ENCODE results near the gene IMMP2L.

- TF ChIP-seq, protein P1, sequence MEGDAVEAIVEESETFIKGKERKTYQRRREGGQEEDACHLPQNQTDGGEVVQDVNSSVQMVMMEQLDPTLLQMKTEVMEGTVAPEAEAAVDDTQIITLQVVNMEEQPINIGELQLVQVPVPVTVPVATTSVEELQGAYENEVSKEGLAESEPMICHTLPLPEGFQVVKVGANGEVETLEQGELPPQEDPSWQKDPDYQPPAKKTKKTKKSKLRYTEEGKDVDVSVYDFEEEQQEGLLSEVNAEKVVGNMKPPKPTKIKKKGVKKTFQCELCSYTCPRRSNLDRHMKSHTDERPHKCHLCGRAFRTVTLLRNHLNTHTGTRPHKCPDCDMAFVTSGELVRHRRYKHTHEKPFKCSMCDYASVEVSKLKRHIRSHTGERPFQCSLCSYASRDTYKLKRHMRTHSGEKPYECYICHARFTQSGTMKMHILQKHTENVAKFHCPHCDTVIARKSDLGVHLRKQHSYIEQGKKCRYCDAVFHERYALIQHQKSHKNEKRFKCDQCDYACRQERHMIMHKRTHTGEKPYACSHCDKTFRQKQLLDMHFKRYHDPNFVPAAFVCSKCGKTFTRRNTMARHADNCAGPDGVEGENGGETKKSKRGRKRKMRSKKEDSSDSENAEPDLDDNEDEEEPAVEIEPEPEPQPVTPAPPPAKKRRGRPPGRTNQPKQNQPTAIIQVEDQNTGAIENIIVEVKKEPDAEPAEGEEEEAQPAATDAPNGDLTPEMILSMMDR (IDR thresholded peaks at IDR 0.05; ENCODE audit: extremely low read depth in 1 of 2, insufficient read depth in 1 of 2, low read depth in 1 of 2, low read length in 2 of 2), result no peak
- TF ChIP-seq EZH2 (IDR thresholded peaks at IDR 0.05; ENCODE audit: borderline replicate concordance, low read depth, low read length, severe bottlenecking) (no peak), POLR2AphosphoS5 (IDR thresholded peaks at IDR 0.05; ENCODE audit: insufficient read depth, low read depth, low read length) (no peak), FOS (IDR thresholded peaks at IDR 0.05; ENCODE audit: borderline replicate concordance, insufficient read depth, low read length) (no peak), POLR2A (IDR thresholded peaks at IDR 0.05; ENCODE audit: low read depth, low read length) (no peak)
Measured at GRCh38 chr7:110780712-110781111, 781.6 kb downstream of the IMMP2L start.
